DOHH2 (cell line): ENCODE measurements around the gene IGF1R.

Source experiments
- H3F3A ChIP-seq: fragments of 200-600 bp; sonication (generic), shearing (Covaris generic); 2 replicates; pipeline ENCODE4 v1.6.0; 2016; ENCODE audit warnings: antibody characterized with exemption, mild to moderate bottlenecking; ENCODE audit not compliant: control insufficient read depth, insufficient read depth
- H3K27ac ChIP-seq: fragments of 200-600 bp; sonication (generic); 2 replicates; pipeline ENCODE4 v1.5.1; 2014; ENCODE audit warnings: low read depth, mild to moderate bottlenecking, low read length, moderate library complexity
- H3K27me3 ChIP-seq: fragments of 200-600 bp; sonication (generic); 2 replicates; pipeline ENCODE4 v1.6.1; 2014; ENCODE audit warnings: mild to moderate bottlenecking, low read length, mixed read lengths; ENCODE audit not compliant: control insufficient read depth
- H3K36me3 ChIP-seq: fragments of 200-600 bp; sonication (generic); 2 replicates; pipeline ENCODE4 v1.6.1; 2014; ENCODE audit warnings: mild to moderate bottlenecking, low read length, moderate library complexity, mixed read lengths; ENCODE audit not compliant: control insufficient read depth
- H3K4me1 ChIP-seq: fragments of 200-600 bp; sonication (generic); 2 replicates; pipeline ENCODE4 v1.6.1; 2014; ENCODE audit warnings: mild to moderate bottlenecking, low read length, mixed read lengths; ENCODE audit not compliant: control insufficient read depth
- H3K4me2 ChIP-seq: fragments of 200-600 bp; sonication (generic); 2 replicates; pipeline ENCODE4 v1.6.0; 2014; ENCODE audit warnings: mild to moderate bottlenecking, low read length, moderate library complexity
- H3K4me3 ChIP-seq: fragments of 200-600 bp; sonication (generic); 2 replicates; pipeline ENCODE4 v1.5.1; 2014; ENCODE audit warnings: mild to moderate bottlenecking, low read length, mixed read lengths
- H3K79me2 ChIP-seq: fragments of 200-600 bp; sonication (generic); 2 replicates; pipeline ENCODE4 v1.6.1; 2014; ENCODE audit warnings: mild to moderate bottlenecking, low read length, mixed read lengths; ENCODE audit not compliant: control insufficient read depth
- H3K9me2 ChIP-seq: fragments of 200-600 bp; sonication (generic); replicated peaks from 2 replicates; pipeline ENCODE4 v1.6.1; 2014; ENCODE audit warnings: mild to moderate bottlenecking, low read length, mixed read lengths; ENCODE audit not compliant: control insufficient read depth
- H3K9me3 ChIP-seq: fragments of 200-600 bp; sonication (generic); 2 replicates; pipeline ENCODE4 v1.6.1; 2014; ENCODE audit warnings: antibody characterized with exemption, low read length, mixed read lengths; ENCODE audit not compliant: control insufficient read depth, insufficient read depth
- H4K20me1 ChIP-seq: fragments of 200-600 bp; sonication (generic); 2 replicates; pipeline ENCODE4 v1.6.0; 2014; ENCODE audit warnings: low read depth, mild to moderate bottlenecking, antibody characterized with exemption, low read length, moderate library complexity; ENCODE audit not compliant: control insufficient read depth, insufficient read depth
- EZH2phosphoT487 ChIP-seq: fragments of 200-600 bp; sonication (generic); IDR thresholded peaks from 2 replicates; pipeline ENCODE4 v1.6.1; 2017; ENCODE audit warnings: borderline replicate concordance, mild to moderate bottlenecking, antibody characterized with exemption, low read length, moderate library complexity, mixed read lengths
- TF ChIP-seq, protein P1 (sequence below): fragments of 200-600 bp; sonication (generic); IDR thresholded peaks from one replicate; pipeline ENCODE4 v1.5.1; 2014; ENCODE audit warnings: antibody characterized with exemption, mild to moderate bottlenecking, low read depth, low read length; ENCODE audit not compliant: poor library complexity, severe bottlenecking

The IGF1R gene

DNA sequence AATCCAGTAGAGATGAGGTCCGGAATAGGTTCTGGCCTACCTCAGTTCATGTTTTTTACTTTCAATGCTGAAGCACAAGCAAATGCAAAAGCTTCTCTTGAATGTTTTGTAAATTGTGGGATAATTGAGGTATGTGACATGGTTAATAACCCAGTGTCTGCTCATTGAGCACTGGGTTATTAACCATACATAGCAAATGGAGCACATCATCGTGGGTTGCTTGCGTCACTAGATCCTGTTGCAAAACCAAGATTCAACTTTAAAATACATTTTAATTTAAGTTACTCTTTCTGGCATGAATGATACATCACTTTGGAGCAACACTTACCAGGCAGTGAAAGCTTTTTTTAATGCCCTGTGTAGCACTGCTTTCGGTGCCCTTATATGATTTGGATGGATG is 165.6 kb downstream of the IGF1R start:
- Histone ChIP-seq H3F3A (no peaks in the 10 kb centered on the region), H4K20me1 (no peaks in the 10 kb centered on the region), H3K36me3 (no peaks in the 10 kb centered on the region), H3K9me3 (no peaks in the 10 kb centered on the region), H3K27ac (no peak overlapping the region), H3K4me2 (no peak overlapping the region), H3K27me3 (no peaks in the 10 kb centered on the region), H3K4me3 (no peak overlapping the region), H3K4me1 (no peaks in the 10 kb centered on the region), H3K79me2 (no peaks in the 10 kb centered on the region), H3K9me2 (no peaks in the 10 kb centered on the region)
- TF ChIP-seq EZH2phosphoT487: no peak
- TF ChIP-seq, protein P1, sequence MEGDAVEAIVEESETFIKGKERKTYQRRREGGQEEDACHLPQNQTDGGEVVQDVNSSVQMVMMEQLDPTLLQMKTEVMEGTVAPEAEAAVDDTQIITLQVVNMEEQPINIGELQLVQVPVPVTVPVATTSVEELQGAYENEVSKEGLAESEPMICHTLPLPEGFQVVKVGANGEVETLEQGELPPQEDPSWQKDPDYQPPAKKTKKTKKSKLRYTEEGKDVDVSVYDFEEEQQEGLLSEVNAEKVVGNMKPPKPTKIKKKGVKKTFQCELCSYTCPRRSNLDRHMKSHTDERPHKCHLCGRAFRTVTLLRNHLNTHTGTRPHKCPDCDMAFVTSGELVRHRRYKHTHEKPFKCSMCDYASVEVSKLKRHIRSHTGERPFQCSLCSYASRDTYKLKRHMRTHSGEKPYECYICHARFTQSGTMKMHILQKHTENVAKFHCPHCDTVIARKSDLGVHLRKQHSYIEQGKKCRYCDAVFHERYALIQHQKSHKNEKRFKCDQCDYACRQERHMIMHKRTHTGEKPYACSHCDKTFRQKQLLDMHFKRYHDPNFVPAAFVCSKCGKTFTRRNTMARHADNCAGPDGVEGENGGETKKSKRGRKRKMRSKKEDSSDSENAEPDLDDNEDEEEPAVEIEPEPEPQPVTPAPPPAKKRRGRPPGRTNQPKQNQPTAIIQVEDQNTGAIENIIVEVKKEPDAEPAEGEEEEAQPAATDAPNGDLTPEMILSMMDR: no peak

GRCh38 chr15:98815207-98815606 is 166.9 kb downstream of the IGF1R start:
- no peak for TF ChIP-seq EZH2phosphoT487
- TF ChIP-seq, protein P1: no peak
- H3F3A ChIP-seq: no peaks in the 10 kb centered on the region
- H3K27me3 ChIP-seq: no peaks in the 10 kb centered on the region
- no peak overlapping the region for H3K4me3 ChIP-seq
- H3K4me1 ChIP-seq: no peaks in the 10 kb centered on the region
- no peaks in the 10 kb centered on the region for H3K9me3 ChIP-seq
- no peaks in the 10 kb centered on the region for H3K36me3 ChIP-seq
- H3K27ac ChIP-seq: no peak overlapping the region
- no peak overlapping the region for H3K4me2 ChIP-seq
- no peaks in the 10 kb centered on the region for H4K20me1 ChIP-seq
- H3K9me2 ChIP-seq: no peaks in the 10 kb centered on the region
- no peaks in the 10 kb centered on the region for H3K79me2 ChIP-seq

DNA sequence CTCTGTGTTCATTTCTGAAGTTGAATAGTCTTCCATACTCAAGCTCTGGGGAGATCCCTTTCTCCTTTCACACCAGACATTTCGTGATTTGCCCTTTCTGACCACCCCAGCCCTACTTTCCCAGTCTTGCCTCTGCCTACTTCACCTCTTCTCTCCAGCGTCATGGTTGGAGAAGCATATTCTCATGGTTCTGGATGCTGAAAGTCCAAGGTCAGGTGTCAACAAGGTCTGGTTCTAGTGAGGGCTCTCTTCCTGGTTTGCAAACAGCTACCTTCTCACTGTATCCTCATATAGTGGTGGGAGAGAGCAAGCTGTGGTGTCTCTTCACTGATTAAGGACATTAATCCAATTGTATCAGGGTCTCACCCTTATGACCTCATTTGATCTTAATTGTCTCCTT is 169.4 kb downstream of the IGF1R start:
- Histone ChIP-seq H3K4me2 (no peak overlapping the region), H4K20me1 (no peaks in the 10 kb centered on the region), H3K79me2 (no peaks in the 10 kb centered on the region), H3K4me3 (no peak overlapping the region), H3K9me3 (no peaks in the 10 kb centered on the region), H3F3A (no peaks in the 10 kb centered on the region), H3K4me1 (no peaks in the 10 kb centered on the region), H3K9me2 (no peaks in the 10 kb centered on the region), H3K27ac (no peak overlapping the region), H3K27me3 (no peaks in the 10 kb centered on the region), H3K36me3 (no peaks in the 10 kb centered on the region)
- TF ChIP-seq, protein P1: no peak
- no peak for TF ChIP-seq EZH2phosphoT487
